ENCODE results near the gene DGKQ.
"Not testable (repeated sequence)": the region's sequence is repeated elsewhere in the genome, so short reads cannot be mapped to it uniquely, and the experiment has no call there.

Gene DGKQ

GRCh38 chr4:1002631-1003251 lies 29.4 kb upstream of the DGKQ start:
- no peaks in the 10 kb centered on the region for H3K36me3 ChIP-seq
- no peaks in the 10 kb centered on the region for H3K9me3 ChIP-seq
- DNase-seq = no peak
- TF ChIP-seq, protein P1, sequence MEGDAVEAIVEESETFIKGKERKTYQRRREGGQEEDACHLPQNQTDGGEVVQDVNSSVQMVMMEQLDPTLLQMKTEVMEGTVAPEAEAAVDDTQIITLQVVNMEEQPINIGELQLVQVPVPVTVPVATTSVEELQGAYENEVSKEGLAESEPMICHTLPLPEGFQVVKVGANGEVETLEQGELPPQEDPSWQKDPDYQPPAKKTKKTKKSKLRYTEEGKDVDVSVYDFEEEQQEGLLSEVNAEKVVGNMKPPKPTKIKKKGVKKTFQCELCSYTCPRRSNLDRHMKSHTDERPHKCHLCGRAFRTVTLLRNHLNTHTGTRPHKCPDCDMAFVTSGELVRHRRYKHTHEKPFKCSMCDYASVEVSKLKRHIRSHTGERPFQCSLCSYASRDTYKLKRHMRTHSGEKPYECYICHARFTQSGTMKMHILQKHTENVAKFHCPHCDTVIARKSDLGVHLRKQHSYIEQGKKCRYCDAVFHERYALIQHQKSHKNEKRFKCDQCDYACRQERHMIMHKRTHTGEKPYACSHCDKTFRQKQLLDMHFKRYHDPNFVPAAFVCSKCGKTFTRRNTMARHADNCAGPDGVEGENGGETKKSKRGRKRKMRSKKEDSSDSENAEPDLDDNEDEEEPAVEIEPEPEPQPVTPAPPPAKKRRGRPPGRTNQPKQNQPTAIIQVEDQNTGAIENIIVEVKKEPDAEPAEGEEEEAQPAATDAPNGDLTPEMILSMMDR (IDR thresholded peaks at IDR 0.05) = no peak
- H3K4me3 ChIP-seq = no peak overlapping the region
- peaks cover 0 to 26% (median 20%) of the 10 kb centered on the region in 4 donors for H3K4me1 ChIP-seq
- peaks cover 7 to 89% of the 10 kb centered on the region in 2 donors for H3K27me3 ChIP-seq
- intact Hi-C loops (cut with DNase I; ENCODE audit: low total_unique reads) = no loop called here
- no peak overlapping the region for H3K27ac ChIP-seq

DNA sequence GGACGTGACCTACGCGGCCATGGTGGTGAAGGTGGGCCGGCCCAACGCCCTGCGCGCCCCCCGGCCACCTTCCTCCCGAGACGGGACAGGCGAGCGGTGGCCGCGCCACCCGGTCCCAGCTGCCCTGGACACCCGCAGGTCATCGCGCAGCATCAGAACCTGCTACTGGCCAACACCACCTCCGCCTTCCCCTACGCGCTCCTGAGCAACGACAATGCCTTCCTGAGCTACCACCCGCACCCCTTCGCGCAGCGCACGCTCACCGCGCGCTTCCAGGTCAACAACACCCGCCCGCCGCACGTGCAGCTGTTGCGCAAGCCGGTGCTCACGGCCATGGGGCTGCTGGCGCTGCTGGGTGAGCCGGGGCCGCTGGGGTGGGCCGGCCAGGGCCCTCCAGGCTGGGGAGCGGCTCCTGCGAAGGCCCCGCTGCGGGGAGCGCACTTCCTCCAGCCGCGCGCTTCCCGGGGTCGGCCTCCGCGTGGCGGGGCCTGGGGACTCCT lies 28.8 kb upstream of the DGKQ start:
- Histone ChIP-seq H3K9me3 (no peaks in the 10 kb centered on the region), H3K4me1 (peaks cover 0 to 31% (median 25%) of the 10 kb centered on the region in 4 donors), H3K36me3 (no peaks in the 10 kb centered on the region), H3K27ac (no peak overlapping the region), H3K4me3 (no peak overlapping the region), H3K27me3 (peaks cover 7 to 92% of the 10 kb centered on the region in 2 donors)
- intact Hi-C loops (cut with DNase I; ENCODE audit: low total_unique reads) = no loop called here
- TF ChIP-seq, protein P1 (IDR thresholded peaks at IDR 0.05) = no peak
- DNase-seq = peak in 1 of 2 donors; percentile 48

DNA sequence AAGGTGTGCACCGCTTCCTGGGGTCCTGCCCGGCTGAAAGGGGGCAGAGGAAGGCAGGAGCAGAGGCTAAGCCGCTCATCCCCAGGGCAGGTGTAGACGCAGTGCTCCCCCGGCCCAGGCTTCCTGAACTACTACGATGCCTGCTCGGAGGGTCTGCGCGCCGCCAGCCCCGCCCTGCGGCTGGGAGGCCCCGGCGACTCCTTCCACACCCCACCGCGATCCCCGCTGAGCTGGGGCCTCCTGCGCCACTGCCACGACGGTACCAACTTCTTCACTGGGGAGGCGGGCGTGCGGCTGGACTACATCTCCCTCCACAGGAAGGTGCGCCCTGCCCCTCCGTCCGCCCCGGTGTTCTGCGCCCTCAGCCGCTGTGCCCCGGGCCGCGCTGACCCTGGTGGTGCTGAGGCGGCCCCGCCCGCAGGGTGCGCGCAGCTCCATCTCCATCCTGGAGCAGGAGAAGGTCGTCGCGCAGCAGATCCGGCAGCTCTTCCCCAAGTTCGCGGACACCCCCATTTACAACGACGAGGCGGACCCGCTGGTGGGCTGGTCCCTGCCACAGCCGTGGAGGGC lies 28.3 kb upstream of the DGKQ start:
- TF ChIP-seq, protein P1 (IDR thresholded peaks at IDR 0.05) = no peak
- Histone ChIP-seq H3K27ac (no peak overlapping the region), H3K27me3 (peaks cover 7 to 93% of the 10 kb centered on the region in 2 donors), H3K4me1 (peaks cover 0 to 37% (median 29%) of the 10 kb centered on the region in 4 donors), H3K9me3 (no peaks in the 10 kb centered on the region), H3K4me3 (no peak overlapping the region), H3K36me3 (no peaks in the 10 kb centered on the region)
- intact Hi-C loops (cut with DNase I; ENCODE audit: low total_unique reads) = no loop called here
- DNase-seq = no peak

DNA sequence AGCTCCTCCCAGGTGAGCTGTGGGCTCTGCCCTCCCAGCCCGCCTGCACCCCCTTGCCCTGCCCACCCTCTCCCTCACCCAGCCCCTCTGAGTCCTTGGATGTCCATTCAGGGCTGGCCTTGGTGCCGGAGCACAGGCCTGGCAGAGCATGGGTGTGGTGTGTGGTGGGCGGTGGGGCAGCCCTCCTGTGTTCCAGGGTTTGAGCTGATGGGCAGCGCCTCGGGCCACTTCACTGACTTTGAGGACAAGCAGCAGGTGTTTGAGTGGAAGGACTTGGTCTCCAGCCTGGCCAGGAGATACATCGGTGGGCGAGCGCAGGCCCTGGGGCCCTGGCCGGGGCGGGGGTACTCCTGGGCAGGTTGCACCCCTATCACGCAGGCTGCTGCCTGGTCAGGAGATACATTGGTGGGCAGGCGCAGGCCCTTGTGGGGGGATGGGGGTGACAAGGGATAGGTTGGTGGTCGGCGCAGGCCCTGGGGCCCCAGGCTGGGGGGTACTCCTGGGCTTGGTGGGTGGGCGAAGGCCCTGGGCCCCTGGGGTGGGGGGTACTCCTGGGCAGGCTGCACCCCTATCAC lies 27.4 kb upstream of the DGKQ start:
- H3K4me3 ChIP-seq = no peak overlapping the region
- DNase-seq = no peak

GRCh38 chr4:999882-1000425 lies 26.6 kb upstream of the DGKQ start:
- Histone ChIP-seq H3K27ac (no peak overlapping the region), H3K27me3 (peaks cover 7 to 92% of the 10 kb centered on the region in 2 donors), H3K4me3 (no peak overlapping the region), H3K4me1 (peaks cover 0 to 37% (median 30%) of the 10 kb centered on the region in 4 donors), H3K36me3 (no peaks in the 10 kb centered on the region), H3K9me3 (no peaks in the 10 kb centered on the region)
- TF ChIP-seq, protein P1 (IDR thresholded peaks at IDR 0.05) = no peak
- intact Hi-C loops (cut with DNase I; ENCODE audit: low total_unique reads) = no loop called here
- no peak for DNase-seq

More for the DNA sequence above, 27.4 kb upstream of the DGKQ start:
- TF ChIP-seq, protein P1 (IDR thresholded peaks at IDR 0.05) = no peak
- H3K27ac ChIP-seq = no peak overlapping the region
- H3K9me3 ChIP-seq = no peaks in the 10 kb centered on the region
- H3K4me1 ChIP-seq = peaks cover 0 to 37% (median 30%) of the 10 kb centered on the region in 4 donors
- peaks cover 7 to 95% of the 10 kb centered on the region in 2 donors for H3K27me3 ChIP-seq
- H3K36me3 ChIP-seq = no peaks in the 10 kb centered on the region
- intact Hi-C loops (cut with DNase I; ENCODE audit: low total_unique reads) = no loop called here

GRCh38 chr4:999240-999863 lies 26.0 kb upstream of the DGKQ start:
- H3K27me3 ChIP-seq = peaks cover 7 to 86% of the 10 kb centered on the region in 2 donors
- H3K36me3 ChIP-seq; H3K27ac ChIP-seq; DNase-seq; H3K9me3 ChIP-seq; intact Hi-C loops (cut with DNase I; ENCODE audit: low total_unique reads); H3K4me3 ChIP-seq: not testable (repeated sequence)
- H3K4me1 ChIP-seq = peaks cover 0 to 37% (median 30%) of the 10 kb centered on the region in 4 donors

Measured in tibial artery (tissue), 4 donors.